Stromal cell of bone marrow (primary cell): ENCODE data around the gene PERM1.
"Not testable (repeated sequence)": the region's sequence is repeated elsewhere in the genome, so short reads cannot be mapped to it uniquely, and the experiment has no call there.

Experiments
- DNase-seq: peaks from one replicate; pipeline ENCODE4 v3.0.0-alpha.2; 2012; ENCODE audit warnings: low read depth

Gene PERM1

GRCh38 chr1:947958-948357 lies 33.9 kb downstream of the PERM1 start:
- no peak for DNase-seq

DNA sequence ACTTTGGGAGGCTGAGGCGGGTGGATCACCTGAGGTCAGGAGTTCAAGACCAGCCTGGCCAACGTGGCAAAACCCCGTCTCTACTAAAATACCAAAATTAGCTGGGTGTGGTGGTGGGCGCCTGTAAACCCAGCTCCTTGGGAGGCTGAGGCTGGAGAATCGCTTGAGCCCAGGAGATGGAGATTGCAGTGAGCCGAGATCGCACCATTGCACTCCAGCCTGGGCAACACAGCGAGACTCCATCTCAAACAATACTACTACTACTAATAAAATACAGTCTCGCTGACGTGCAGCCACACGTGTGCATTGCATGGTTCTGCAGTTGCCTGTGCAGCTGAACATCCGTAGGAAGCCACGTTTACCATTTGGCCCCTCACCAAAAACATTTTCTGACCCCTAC lies 35.1 kb downstream of the PERM1 start:
- not testable (repeated sequence) for DNase-seq

GRCh38 chr1:945688-946556 lies 36.0 kb downstream of the PERM1 start:
- no peak for DNase-seq

GRCh38 chr1:944341-945325 lies 37.3 kb downstream of the PERM1 start:
- DNase-seq: no peak

- no peak for DNase-seq
These were observed 38.1 kb downstream of the PERM1 start for GRCh38 chr1:943545-944340.

DNA sequence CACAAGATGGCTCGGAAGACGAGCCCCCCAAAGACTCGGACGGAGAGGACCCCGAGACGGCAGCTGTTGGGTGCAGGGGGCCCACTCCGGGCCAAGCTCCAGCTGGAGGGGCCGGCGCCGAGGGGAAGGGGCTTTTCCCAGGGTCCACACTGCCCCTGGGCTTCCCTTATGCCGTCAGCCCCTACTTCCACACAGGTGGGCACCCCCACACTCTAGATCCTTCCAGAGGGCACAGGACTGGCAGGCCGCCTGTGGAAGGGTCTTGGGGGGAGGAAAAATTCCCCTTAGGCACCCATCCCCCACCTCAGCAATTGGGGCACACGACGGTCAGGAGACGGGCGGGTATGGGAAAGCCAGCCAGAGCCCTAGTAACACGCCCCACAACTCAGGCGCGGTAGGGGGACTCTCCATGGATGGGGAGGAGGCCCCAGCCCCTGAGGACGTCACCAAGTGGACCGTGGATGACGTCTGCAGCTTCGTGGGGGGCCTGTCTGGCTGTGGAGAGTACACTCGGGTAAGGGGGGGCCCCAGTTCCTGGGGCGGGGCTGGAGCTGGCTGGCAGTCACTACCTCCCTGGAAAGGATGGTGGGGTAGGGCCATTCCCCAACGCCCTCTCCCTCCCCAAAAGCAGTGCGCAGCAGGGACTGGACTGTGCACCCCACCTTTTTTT lies 38.9 kb downstream of the PERM1 start:
- no peak for DNase-seq

DNA sequence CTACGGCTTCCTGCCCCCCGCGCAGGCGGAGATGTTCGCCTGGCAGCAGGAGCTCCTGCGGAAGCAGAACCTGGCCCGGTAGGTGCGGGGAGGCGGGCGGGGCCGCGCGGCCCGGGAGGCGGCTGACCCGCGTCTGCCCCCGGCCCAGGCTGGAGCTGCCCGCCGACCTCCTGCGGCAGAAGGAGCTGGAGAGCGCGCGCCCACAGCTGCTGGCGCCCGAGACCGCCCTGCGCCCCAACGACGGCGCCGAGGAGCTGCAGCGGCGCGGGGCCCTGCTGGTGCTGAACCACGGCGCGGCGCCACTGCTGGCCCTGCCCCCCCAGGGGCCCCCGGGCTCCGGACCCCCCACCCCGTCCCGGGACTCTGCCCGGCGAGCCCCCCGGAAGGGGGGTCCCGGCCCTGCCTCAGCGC lies 39.5 kb downstream of the PERM1 start:
- no peak for DNase-seq

DNA sequence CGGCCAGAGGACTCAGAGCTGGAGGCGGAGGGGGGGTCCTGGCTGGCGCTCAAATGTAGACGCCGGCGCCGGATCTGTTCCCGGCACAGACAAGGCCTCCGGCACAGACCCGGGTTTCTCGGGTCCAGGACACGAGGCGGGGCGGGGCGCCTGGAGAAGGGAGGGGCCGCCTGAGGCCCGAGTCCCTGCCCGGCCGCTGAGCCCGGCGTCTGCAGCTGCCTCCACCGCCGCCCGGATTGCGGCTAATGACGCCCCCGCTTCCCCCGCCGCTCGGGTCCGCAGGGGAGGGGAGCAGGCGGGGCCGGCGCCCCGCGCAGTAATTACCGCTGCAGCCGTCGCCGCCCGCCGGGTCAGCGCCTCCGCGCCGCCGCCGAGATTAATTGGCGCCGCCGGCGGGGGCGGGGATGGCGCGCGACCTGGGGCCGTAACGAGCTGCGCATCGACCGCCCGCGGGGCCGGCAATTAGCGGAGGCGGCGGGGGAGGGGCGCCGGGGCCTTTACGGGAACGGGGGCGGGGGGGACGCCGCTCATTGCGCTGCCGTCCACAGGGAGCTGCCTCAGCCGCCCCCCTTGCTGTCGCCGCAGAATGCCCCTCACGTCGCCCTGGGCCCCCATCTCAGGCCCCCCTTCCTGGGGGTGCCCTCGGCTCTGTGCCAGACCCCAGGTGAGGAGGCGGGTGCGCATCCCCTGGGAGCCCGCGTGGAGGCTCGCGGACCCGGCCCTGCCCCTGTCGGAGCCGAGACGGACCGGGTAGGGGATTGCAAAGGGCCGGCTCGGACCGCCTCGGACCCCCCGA lies 40.1 kb downstream of the PERM1 start:
- no peak for DNase-seq

- no peak for DNase-seq
These were observed 40.8 kb downstream of the PERM1 start for GRCh38 chr1:941015-941587.

DNA sequence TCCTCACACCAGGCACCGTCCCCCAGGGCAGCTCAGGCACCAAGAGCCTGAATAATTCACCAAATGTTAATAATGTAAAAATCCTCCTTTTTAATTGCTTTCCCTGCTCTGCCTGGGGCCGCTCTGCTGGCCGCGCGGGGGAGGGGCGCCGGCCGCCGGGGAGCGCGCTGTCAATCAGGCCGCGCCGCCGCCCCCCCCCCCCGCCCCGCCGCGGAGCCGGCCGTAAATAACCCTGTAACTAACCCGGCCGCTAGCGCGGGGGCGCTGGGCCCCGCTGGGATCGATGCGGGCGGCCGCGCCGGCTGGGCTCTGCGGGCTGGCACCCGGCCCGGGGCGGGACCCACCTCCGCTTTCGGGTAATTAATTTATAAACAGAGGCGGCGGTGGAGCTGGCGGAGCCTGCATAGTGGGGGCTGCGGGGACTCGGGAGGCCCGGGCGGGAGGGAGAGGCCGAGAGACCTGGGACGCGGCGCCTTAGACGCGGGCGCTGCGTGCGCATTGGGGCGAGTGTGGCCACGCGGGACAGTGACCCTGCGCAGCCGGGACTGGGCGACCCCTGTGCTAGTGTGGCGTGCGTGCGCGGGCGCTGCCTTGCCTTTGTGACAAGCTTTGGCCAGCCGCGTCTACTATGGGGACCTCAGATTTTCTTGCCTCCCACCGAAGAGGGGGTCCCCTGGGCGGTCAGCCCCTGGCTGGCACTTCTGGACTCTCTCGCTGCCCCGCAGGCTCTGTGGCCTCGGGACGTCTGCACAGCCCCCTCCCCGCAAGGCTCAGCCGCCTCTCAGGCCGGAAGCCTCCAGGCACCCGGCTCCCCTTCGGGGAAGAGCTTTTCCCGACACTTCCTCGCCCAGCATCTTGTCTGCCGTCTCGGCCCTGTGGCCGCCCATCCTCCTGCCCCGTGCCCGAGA lies 41.5 kb downstream of the PERM1 start:
- no peak for DNase-seq

GRCh38 chr1:939511-940106 lies 42.3 kb downstream of the PERM1 start:
- DNase-seq: no peak

GRCh38 chr1:938711-939489 lies 43.0 kb downstream of the PERM1 start:
- DNase-seq: no peak

- no peak for DNase-seq
These were observed 43.7 kb downstream of the PERM1 start for GRCh38 chr1:938088-938683.

- DNase-seq: no peak
These were observed 44.4 kb downstream of the PERM1 start for GRCh38 chr1:937521-937920.

DNA sequence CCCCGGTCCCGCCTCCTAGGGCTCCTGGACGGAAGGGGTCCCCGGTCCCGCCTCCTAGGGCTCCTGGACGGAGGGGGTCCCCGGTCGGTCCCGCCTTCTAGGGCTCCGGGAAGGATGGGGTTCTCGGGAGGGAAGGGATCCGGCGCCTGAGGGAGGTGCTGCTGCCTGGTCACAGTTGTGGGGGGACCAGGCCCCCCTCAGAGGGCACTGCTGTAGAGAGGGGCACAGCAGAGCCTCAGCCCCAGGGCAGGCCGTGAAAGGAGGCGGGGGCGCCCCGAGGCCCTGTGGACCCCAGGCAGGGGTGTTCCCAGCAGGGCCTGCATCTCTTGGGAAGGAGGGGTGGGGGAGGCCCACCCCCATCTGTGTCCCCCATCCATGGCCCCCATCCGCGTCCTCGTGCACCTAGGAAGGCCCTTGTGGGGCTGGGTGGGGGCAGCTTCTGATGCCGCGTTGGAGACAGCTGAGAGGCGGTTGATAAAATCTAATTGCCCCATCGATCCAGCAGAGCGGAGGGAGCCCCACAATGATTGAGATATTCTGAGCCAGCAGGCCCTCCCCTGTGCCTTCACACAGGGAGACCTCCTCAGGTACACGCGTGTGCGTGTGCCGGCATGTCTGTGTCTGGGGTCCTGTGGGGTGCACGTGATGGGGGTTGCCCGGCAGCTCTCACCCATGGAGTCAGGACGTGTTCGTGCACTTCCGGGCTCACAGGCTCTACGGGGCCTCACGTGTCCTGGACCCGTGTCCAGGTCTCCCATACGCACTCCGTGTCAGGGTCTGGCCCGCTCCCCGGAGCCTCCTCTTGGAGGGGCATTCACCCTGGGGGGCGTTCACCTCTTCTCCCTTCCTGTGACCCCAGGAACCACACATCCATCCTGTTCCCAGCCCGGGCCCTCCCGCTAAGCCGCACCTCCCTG lies 45.3 kb downstream of the PERM1 start:
- no peak for DNase-seq

- DNase-seq: no peak
These were observed 46.1 kb downstream of the PERM1 start for GRCh38 chr1:935751-936231.
